ENCODE data around the gene ADCY5.

Gene ADCY5

GRCh38 chr3:123326531-123326930, 122.4 kb downstream of the ADCY5 start:
- no peaks in the 10 kb centered on the region for H3K4me1 ChIP-seq (ENCODE audit: insufficient read depth, poor library complexity, severe bottlenecking)
- H3K9me3 ChIP-seq (ENCODE audit: severe bottlenecking), result no peaks in the 10 kb centered on the region
- no peak for TF ChIP-seq CTCF (IDR thresholded peaks at IDR 0.05; ENCODE audit: poor library complexity, severe bottlenecking)
- no peak overlapping the region for H3K4me3 ChIP-seq (ENCODE audit: severe bottlenecking)
- ATAC-seq (ENCODE audit: low read depth) (no peak), DNase-seq (ENCODE audit: low spot score) (no peak)
- H3K36me3 ChIP-seq (ENCODE audit: low read depth), result no peaks in the 10 kb centered on the region
- H3K27ac ChIP-seq (ENCODE audit: poor library complexity, severe bottlenecking), result no peak overlapping the region
- H3K27me3 ChIP-seq (ENCODE audit: insufficient read depth, poor library complexity, severe bottlenecking), result no peaks in the 10 kb centered on the region

GRCh38 chr3:123325766-123326256, 123.1 kb downstream of the ADCY5 start:
- Histone ChIP-seq H3K4me3 (ENCODE audit: severe bottlenecking) (no peak overlapping the region), H3K27ac (ENCODE audit: poor library complexity, severe bottlenecking) (no peak overlapping the region), H3K36me3 (ENCODE audit: low read depth) (no peaks in the 10 kb centered on the region), H3K9me3 (ENCODE audit: severe bottlenecking) (no peaks in the 10 kb centered on the region), H3K4me1 (ENCODE audit: insufficient read depth, poor library complexity, severe bottlenecking) (no peaks in the 10 kb centered on the region), H3K27me3 (ENCODE audit: insufficient read depth, poor library complexity, severe bottlenecking) (no peaks in the 10 kb centered on the region)
- no peak for ATAC-seq (ENCODE audit: low read depth)
- no peak for DNase-seq (ENCODE audit: low spot score)
- TF ChIP-seq CTCF (IDR thresholded peaks at IDR 0.05; ENCODE audit: poor library complexity, severe bottlenecking), result no peak

- no peak for TF ChIP-seq CTCF (IDR thresholded peaks at IDR 0.05; ENCODE audit: poor library complexity, severe bottlenecking)
- DNase-seq (ENCODE audit: low spot score), result no peak
- H3K27ac ChIP-seq (ENCODE audit: poor library complexity, severe bottlenecking), result no peak overlapping the region
- H3K27me3 ChIP-seq (ENCODE audit: insufficient read depth, poor library complexity, severe bottlenecking), result peaks cover 4% of the 10 kb centered on the region
- no peaks in the 10 kb centered on the region for H3K36me3 ChIP-seq (ENCODE audit: low read depth)
- no peak overlapping the region for H3K4me3 ChIP-seq (ENCODE audit: severe bottlenecking)
- no peaks in the 10 kb centered on the region for H3K4me1 ChIP-seq (ENCODE audit: insufficient read depth, poor library complexity, severe bottlenecking)
- ATAC-seq (ENCODE audit: low read depth), result no peak
- no peaks in the 10 kb centered on the region for H3K9me3 ChIP-seq (ENCODE audit: severe bottlenecking)
These were observed 123.8 kb downstream of the ADCY5 start for GRCh38 chr3:123324880-123325765.

GRCh38 chr3:123323781-123324180, 125.1 kb downstream of the ADCY5 start:
- ATAC-seq (ENCODE audit: low read depth) (no peak), DNase-seq (ENCODE audit: low spot score) (no peak)
- Histone ChIP-seq H3K4me3 (ENCODE audit: severe bottlenecking) (no peak overlapping the region), H3K36me3 (ENCODE audit: low read depth) (no peaks in the 10 kb centered on the region), H3K27ac (ENCODE audit: poor library complexity, severe bottlenecking) (no peak overlapping the region), H3K27me3 (ENCODE audit: insufficient read depth, poor library complexity, severe bottlenecking) (peaks cover 6% of the 10 kb centered on the region), H3K4me1 (ENCODE audit: insufficient read depth, poor library complexity, severe bottlenecking) (no peaks in the 10 kb centered on the region), H3K9me3 (ENCODE audit: severe bottlenecking) (no peaks in the 10 kb centered on the region)
- TF ChIP-seq CTCF (IDR thresholded peaks at IDR 0.05; ENCODE audit: poor library complexity, severe bottlenecking), result no peak

- H3K9me3 ChIP-seq (ENCODE audit: severe bottlenecking), result no peaks in the 10 kb centered on the region
- TF ChIP-seq CTCF (IDR thresholded peaks at IDR 0.05; ENCODE audit: poor library complexity, severe bottlenecking), result no peak
- DNase-seq (ENCODE audit: low spot score) (no peak), ATAC-seq (ENCODE audit: low read depth) (no peak)
- H3K4me1 ChIP-seq (ENCODE audit: insufficient read depth, poor library complexity, severe bottlenecking), result no peaks in the 10 kb centered on the region
- no peak overlapping the region for H3K27ac ChIP-seq (ENCODE audit: poor library complexity, severe bottlenecking)
- no peaks in the 10 kb centered on the region for H3K36me3 ChIP-seq (ENCODE audit: low read depth)
- H3K4me3 ChIP-seq (ENCODE audit: severe bottlenecking), result no peak overlapping the region
- peaks cover 6% of the 10 kb centered on the region for H3K27me3 ChIP-seq (ENCODE audit: insufficient read depth, poor library complexity, severe bottlenecking)
These were observed 126.0 kb downstream of the ADCY5 start for GRCh38 chr3:123322866-123323265.
